Activated B cell treated with CpG ODN at 0.5 μM for 24 hours (primary cell): ENCODE data around the gene DBF4B. TPM values are rescaled to one million over a fixed set of nuclear protein-coding genes. Genes with fewer than 3 reads are reported as not detected.
"Not testable (repeated sequence)": the region's sequence is repeated elsewhere in the genome, so short reads cannot be mapped to it uniquely, and the experiment has no call there.

Source experiments
- ATAC-seq: fragments of 200-7000 bp; cut with Tn5 transposase; one replicate; pipeline ENCODE4 v1.10.0; 2021; ENCODE audit warnings: low read depth, mild to moderate bottlenecking, moderate library complexity
- CTCF ChIA-PET: fragments of 350-600 bp; sonication (Branson Sonifier 250); formaldehyde crosslinking; loops from one replicate; lab custom pipeline; 2021; ENCODE audit warnings: antibody characterized with exemption; lab: Charles Lee
- POLR2A ChIA-PET: fragments of 350-600 bp; sonication (Branson Sonifier 250); formaldehyde crosslinking; loops from one replicate; lab custom pipeline; 2021; ENCODE audit warnings: antibody characterized with exemption; lab: Charles Lee
- DNase-seq: peaks from one replicate; pipeline ENCODE4 v3.0.0; 2022
- H3K27ac Mint-ChIP-seq: one replicate; pipeline ENCODE4 v1.8.0; 2020; ENCODE audit warnings: mixed read lengths
- H3K27me3 Mint-ChIP-seq: one replicate; pipeline ENCODE4 v1.8.0; 2021; ENCODE audit warnings: mixed read lengths
- H3K36me3 Mint-ChIP-seq: one replicate; pipeline ENCODE4 v1.8.0; 2021; ENCODE audit warnings: low read depth, mixed read lengths
- H3K4me1 Mint-ChIP-seq: one replicate; pipeline ENCODE4 v1.8.0; 2021; ENCODE audit warnings: mixed read lengths
- H3K4me3 Mint-ChIP-seq: one replicate; pipeline ENCODE4 v1.8.0; 2020; ENCODE audit warnings: mild to moderate bottlenecking, mixed read lengths
- H3K9me3 Mint-ChIP-seq: one replicate; pipeline ENCODE4 v1.8.0; 2020; ENCODE audit warnings: mixed read lengths
- CTCF ChIP-seq: fragments of 200-600 bp; IDR thresholded peaks from one replicate; pipeline ENCODE4 v1.8.0; 2022; ENCODE audit warnings: antibody characterized with exemption, mild to moderate bottlenecking
- intact Hi-C: fragments of 100-400 bp; cut with micrococcal nuclease; formaldehyde crosslinking; loops from one replicate; pipeline ENCODE4 v1.15.1; 2024
- total RNA-seq: library from RNA; stranded (reverse); gene quantifications from 2 replicates; pipeline ENCODE4 v1.2.3, GENCODE V29; 2022

Gene DBF4B
- total RNA-seq, 1 donor from 2014 or later, result 13.8 TPM

- H3K36me3 Mint-ChIP-seq, result no peaks in the 10 kb centered on the region
- DNase-seq (no peak), ATAC-seq (no peak)
- TF ChIP-seq CTCF, result no peak
- intact Hi-C loops, result loop anchor here (1.0 to 10.0 kb wide), 3 partner anchors 19 to 187 kb away; partner anchors contain the start of genes CCDC43 and EFTUD2
- ChIA-PET POLR2A (interaction anchor here (0.6 to 2.7 kb wide), 2 partner anchors 11 to 17 kb away, joined by 3 to 21 read pairs; partner anchors contain the start of gene CCDC43), CTCF (no interaction called here)
- no peak overlapping the region for H3K4me3 Mint-ChIP-seq
- H3K27ac Mint-ChIP-seq, result no peak overlapping the region
- H3K4me1 Mint-ChIP-seq, result no peaks in the 10 kb centered on the region
- H3K27me3 Mint-ChIP-seq, result peaks cover 10% of the 10 kb centered on the region
- H3K9me3 Mint-ChIP-seq, result no peaks in the 10 kb centered on the region
These were observed 587 bp upstream of the DBF4B start for GRCh38 chr17:44707755-44708400.

DNA sequence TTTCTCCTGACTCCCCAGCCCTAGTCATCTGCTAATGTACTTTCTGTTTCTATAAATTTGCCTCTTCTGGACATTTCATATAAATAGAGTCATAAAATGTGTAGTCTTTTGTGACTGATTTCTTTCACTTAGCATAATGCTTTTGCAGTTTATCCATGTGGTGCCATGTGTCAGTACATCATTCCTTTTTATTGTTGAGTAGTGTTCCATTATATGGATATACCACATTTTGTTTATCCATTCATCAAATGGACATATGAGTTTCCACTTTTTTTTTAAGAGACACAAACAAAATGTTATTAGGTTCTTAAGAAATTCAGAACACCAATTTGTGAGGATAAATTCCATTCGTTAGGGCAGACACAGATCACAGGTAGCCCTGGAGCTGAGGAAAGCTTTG lies 11.0 kb downstream of the DBF4B start:
- Mint-ChIP-seq H3K27me3 (no peaks in the 10 kb centered on the region), H3K36me3 (peaks cover 11% of the 10 kb centered on the region), H3K9me3 (no peaks in the 10 kb centered on the region), H3K4me3 (no peak overlapping the region), H3K27ac (no peak overlapping the region), H3K4me1 (no peaks in the 10 kb centered on the region)
- intact Hi-C loops, result no loop called here
- ChIA-PET POLR2A (no interaction called here), CTCF (no interaction called here)
- no peak for DNase-seq
- no peak for TF ChIP-seq CTCF
- no peak for ATAC-seq

DNA sequence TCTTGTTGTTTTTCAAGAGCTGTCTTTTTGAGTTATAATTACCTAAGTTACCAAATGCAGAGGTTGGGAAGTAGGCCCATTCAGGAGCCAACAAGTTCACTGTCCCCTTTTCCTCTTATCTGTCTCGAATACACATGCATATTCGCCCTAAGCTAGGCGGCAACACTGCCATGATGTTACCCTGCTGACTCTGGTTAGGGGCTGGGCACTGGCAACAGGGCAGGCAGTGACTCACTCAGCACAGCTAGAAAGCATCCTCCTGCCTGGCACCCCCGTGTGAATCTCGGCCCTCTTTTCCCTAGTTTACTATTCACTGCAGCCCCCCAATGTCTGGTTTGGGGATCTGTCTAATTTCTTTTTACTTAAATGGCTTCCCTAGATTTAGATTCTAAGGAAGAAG lies 13.8 kb downstream of the DBF4B start:
- no peaks in the 10 kb centered on the region for H3K4me1 Mint-ChIP-seq
- no peak overlapping the region for H3K4me3 Mint-ChIP-seq
- H3K27ac Mint-ChIP-seq, result no peak overlapping the region
- H3K9me3 Mint-ChIP-seq, result no peaks in the 10 kb centered on the region
- H3K27me3 Mint-ChIP-seq, result no peaks in the 10 kb centered on the region
- H3K36me3 Mint-ChIP-seq, result peaks cover 11% of the 10 kb centered on the region
- CTCF ChIA-PET, result no interaction called here
- ATAC-seq (no peak), DNase-seq (no peak)
- TF ChIP-seq CTCF, result no peak
- intact Hi-C loops, result no loop called here
- POLR2A ChIA-PET, result no interaction called here

- H3K27me3 Mint-ChIP-seq, H3K27ac Mint-ChIP-seq, CTCF ChIA-PET, H3K4me3 Mint-ChIP-seq, intact Hi-C loops, POLR2A ChIA-PET, ATAC-seq, H3K4me1 Mint-ChIP-seq, DNase-seq, H3K9me3 Mint-ChIP-seq: not testable (repeated sequence)
- peaks cover 19% of the 10 kb centered on the region for H3K36me3 Mint-ChIP-seq
These were observed 17.7 kb downstream of the DBF4B start for GRCh38 chr17:44726121-44726520.

GRCh38 chr17:44733753-44734152 lies 25.3 kb downstream of the DBF4B start:
- Mint-ChIP-seq H3K27ac (no peak overlapping the region), H3K9me3 (no peaks in the 10 kb centered on the region), H3K36me3 (peaks cover 14% of the 10 kb centered on the region), H3K27me3 (no peaks in the 10 kb centered on the region), H3K4me3 (no peak overlapping the region), H3K4me1 (no peaks in the 10 kb centered on the region)
- TF ChIP-seq CTCF, result no peak
- intact Hi-C loops, result no loop called here
- DNase-seq, result no peak
- no peak for ATAC-seq
- ChIA-PET POLR2A (no interaction called here), CTCF (no interaction called here)
